Body of pancreas (tissue), 4 donors: Measurements from ENCODE around the gene KNDC1.

Experiments
- POLR2A ChIP-seq, 3 donors: fragments of 450-650 bp; IDR thresholded peaks; one replicate each; pipeline ENCODE4 v1.6.1; 2016; ENCODE audit warnings: antibody characterized with exemption in 3 of 3, mild to moderate bottlenecking in 2 of 3
- TF ChIP-seq, protein P1 (sequence below), 7 experiments: fragments of 450-650 bp in 4 of 7; fragments of 200-600 bp in 3 of 7; sonication (generic) in 3 of 7; IDR thresholded peaks; one replicate each; pipeline ENCODE4 v1.5.1; 2016 to 2019; ENCODE audit warnings: antibody characterized with exemption in 7 of 7

DNA sequence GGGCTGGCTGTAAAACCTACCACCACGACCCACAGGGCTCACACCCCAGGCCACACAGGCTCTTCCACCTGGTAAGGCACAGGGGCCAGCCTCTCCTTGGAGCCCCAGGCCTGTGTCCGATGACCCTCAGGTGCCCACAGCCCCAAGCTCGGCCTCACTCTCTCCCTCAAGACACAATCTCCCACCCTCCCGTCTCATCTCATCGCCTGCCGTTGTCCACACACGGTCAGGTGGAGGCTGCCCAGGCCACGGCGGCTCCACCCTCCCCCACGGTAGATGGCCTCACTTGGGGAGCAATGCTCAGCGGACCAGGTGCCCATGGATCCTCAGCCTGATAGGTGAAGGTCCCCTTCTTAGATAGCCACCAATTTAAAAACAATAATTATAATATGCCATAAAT lies 61.3 kb downstream of the KNDC1 start:
- TF ChIP-seq, protein P1, sequence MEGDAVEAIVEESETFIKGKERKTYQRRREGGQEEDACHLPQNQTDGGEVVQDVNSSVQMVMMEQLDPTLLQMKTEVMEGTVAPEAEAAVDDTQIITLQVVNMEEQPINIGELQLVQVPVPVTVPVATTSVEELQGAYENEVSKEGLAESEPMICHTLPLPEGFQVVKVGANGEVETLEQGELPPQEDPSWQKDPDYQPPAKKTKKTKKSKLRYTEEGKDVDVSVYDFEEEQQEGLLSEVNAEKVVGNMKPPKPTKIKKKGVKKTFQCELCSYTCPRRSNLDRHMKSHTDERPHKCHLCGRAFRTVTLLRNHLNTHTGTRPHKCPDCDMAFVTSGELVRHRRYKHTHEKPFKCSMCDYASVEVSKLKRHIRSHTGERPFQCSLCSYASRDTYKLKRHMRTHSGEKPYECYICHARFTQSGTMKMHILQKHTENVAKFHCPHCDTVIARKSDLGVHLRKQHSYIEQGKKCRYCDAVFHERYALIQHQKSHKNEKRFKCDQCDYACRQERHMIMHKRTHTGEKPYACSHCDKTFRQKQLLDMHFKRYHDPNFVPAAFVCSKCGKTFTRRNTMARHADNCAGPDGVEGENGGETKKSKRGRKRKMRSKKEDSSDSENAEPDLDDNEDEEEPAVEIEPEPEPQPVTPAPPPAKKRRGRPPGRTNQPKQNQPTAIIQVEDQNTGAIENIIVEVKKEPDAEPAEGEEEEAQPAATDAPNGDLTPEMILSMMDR (IDR thresholded peaks at IDR 0.05): no peak
- TF ChIP-seq POLR2A (IDR thresholded peaks at IDR 0.05): no peak
